Activated CD8-positive, alpha-beta T cell treated with anti-CD3 and anti-CD28 coated beads for 36 hours (primary cell): ENCODE results near the gene SPAG17. TPM values are rescaled to one million over a fixed set of nuclear protein-coding genes. Genes with fewer than 3 reads are reported as not detected.

Source experiments
- ATAC-seq: fragments of 200-7000 bp; cut with Tn5 transposase; one replicate; pipeline ENCODE4 v1.10.0; 2021; ENCODE audit warnings: mild to moderate bottlenecking, moderate library complexity
- CTCF ChIA-PET: fragments of 350-600 bp; sonication (Branson Sonifier 250); formaldehyde crosslinking; loops from one replicate; lab custom pipeline; 2021; ENCODE audit warnings: antibody characterized with exemption; lab: Charles Lee
- POLR2A ChIA-PET: fragments of 350-600 bp; sonication (Branson Sonifier 250); formaldehyde crosslinking; loops from one replicate; lab custom pipeline; 2021; ENCODE audit warnings: antibody characterized with exemption; lab: Charles Lee
- DNase-seq: peaks from one replicate; pipeline ENCODE4 v3.0.0-alpha.2; 2020
- H3K27ac Mint-ChIP-seq: one replicate; pipeline ENCODE4 v1.8.0; 2021; ENCODE audit warnings: mild to moderate bottlenecking, mixed read lengths
- H3K27me3 Mint-ChIP-seq: one replicate; pipeline ENCODE4 v1.8.0; 2021; ENCODE audit warnings: mixed read lengths
- H3K36me3 Mint-ChIP-seq: one replicate; pipeline ENCODE4 v1.8.0; 2021; ENCODE audit warnings: low read depth, mixed read lengths
- H3K4me1 Mint-ChIP-seq: one replicate; pipeline ENCODE4 v1.8.0; 2021; ENCODE audit warnings: low read depth, mixed read lengths
- H3K4me3 Mint-ChIP-seq: one replicate; pipeline ENCODE4 v1.8.0; 2021; ENCODE audit warnings: mild to moderate bottlenecking, moderate library complexity, mixed read lengths
- H3K9me3 Mint-ChIP-seq: one replicate; pipeline ENCODE4 v1.8.0; 2021; ENCODE audit warnings: mixed read lengths
- intact Hi-C: fragments of 100-400 bp; cut with micrococcal nuclease; formaldehyde crosslinking; loops from one replicate; pipeline ENCODE4 v1.10.0; 2022
- total RNA-seq, 2 experiments: library from RNA; stranded (reverse); gene quantifications; one replicate each; pipeline ENCODE4 v1.2.3, GENCODE V29; 2021
- TF ChIP-seq, protein P1 (sequence below): fragments of 200-600 bp; IDR thresholded peaks from one replicate; pipeline ENCODE4 v1.8.0; 2022; ENCODE audit warnings: antibody characterized with exemption, mild to moderate bottlenecking

The SPAG17 gene
- total RNA-seq, 2 experiments from 2014 or later = not detected

DNA sequence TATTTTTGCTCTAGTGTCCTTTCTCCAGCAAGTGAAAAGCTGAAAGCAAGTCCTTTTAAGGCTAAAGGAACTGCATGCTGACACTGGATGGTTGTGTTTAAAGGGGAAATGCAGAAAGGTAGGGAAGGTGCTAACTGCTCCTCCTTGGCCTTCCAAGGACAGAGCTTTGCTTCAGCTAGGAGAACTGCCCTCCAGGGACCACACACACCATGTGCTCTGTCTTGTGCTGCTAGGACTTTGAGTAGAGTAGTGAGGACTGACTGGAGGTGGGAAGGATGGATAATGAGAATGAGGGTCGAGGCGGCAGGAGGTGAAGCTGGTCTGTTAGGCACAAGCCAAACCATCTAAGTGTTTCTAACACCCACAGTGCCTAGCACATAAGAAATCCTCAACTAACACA is 177.6 kb downstream of the SPAG17 start:
- no peak overlapping the region for H3K27ac Mint-ChIP-seq
- no peak overlapping the region for H3K4me3 Mint-ChIP-seq
- intact Hi-C loops = no loop called here
- DNase-seq = no peak
- ChIA-PET CTCF (no interaction called here), POLR2A (no interaction called here)
- TF ChIP-seq, protein P1, sequence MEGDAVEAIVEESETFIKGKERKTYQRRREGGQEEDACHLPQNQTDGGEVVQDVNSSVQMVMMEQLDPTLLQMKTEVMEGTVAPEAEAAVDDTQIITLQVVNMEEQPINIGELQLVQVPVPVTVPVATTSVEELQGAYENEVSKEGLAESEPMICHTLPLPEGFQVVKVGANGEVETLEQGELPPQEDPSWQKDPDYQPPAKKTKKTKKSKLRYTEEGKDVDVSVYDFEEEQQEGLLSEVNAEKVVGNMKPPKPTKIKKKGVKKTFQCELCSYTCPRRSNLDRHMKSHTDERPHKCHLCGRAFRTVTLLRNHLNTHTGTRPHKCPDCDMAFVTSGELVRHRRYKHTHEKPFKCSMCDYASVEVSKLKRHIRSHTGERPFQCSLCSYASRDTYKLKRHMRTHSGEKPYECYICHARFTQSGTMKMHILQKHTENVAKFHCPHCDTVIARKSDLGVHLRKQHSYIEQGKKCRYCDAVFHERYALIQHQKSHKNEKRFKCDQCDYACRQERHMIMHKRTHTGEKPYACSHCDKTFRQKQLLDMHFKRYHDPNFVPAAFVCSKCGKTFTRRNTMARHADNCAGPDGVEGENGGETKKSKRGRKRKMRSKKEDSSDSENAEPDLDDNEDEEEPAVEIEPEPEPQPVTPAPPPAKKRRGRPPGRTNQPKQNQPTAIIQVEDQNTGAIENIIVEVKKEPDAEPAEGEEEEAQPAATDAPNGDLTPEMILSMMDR = no peak
- peaks cover 16% of the 10 kb centered on the region for H3K27me3 Mint-ChIP-seq
- peaks cover 2% of the 10 kb centered on the region for H3K9me3 Mint-ChIP-seq
- ATAC-seq = no peak
- H3K36me3 Mint-ChIP-seq = no peaks in the 10 kb centered on the region
- no peaks in the 10 kb centered on the region for H3K4me1 Mint-ChIP-seq

DNA sequence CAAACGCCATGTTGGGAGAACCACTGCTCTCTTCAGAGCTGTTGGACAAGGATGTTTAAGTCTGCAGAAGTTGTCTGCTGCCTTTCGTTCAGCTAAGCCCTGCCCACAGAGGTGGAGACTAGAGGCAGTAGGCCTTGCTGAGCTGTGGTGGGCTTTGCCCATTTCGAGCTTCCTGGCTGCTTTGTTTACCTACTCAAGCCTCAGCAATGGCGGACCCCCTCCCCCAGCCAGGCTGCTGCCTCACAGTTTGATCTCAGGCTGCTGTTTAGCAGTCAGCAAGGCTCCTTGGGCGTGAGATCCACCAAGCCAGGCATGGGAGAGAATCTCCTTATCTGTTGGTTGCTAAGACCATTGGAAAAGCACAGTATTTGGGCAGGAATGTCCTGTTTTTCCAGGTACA is 180.7 kb downstream of the SPAG17 start:
- ATAC-seq (no peak), DNase-seq (no peak)
- POLR2A ChIA-PET = no interaction called here
- no peak overlapping the region for H3K4me3 Mint-ChIP-seq
- TF ChIP-seq, protein P1 = no peak
- CTCF ChIA-PET = no interaction called here
- peaks cover 13% of the 10 kb centered on the region for H3K27me3 Mint-ChIP-seq
- H3K4me1 Mint-ChIP-seq = no peaks in the 10 kb centered on the region
- no peak overlapping the region for H3K27ac Mint-ChIP-seq
- H3K36me3 Mint-ChIP-seq = no peaks in the 10 kb centered on the region
- intact Hi-C loops = no loop called here
- H3K9me3 Mint-ChIP-seq = peaks cover 3% of the 10 kb centered on the region

DNA sequence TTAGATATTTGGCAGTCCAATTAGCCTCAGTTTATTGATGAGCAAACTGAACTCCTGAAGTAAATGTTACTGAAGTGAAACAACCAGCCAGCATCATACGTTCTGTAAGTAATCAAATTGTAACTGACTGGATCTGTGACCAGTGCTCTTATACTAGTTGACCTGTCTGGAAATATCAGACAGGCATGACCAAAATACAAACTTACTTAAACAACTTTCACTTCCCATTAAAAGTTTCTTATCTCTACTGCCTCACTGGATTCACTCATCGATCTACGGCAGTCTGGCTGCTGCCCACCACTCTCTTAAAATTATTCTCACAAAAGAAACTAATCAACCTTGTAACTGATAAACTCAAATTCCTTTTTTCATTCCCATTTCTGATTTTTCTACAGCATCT is 199.1 kb downstream of the SPAG17 start:
- TF ChIP-seq, protein P1 = no peak
- DNase-seq (no peak), ATAC-seq (no peak)
- Mint-ChIP-seq H3K9me3 (no peaks in the 10 kb centered on the region), H3K27ac (no peak overlapping the region), H3K27me3 (peaks cover 10% of the 10 kb centered on the region), H3K4me3 (no peak overlapping the region), H3K4me1 (no peaks in the 10 kb centered on the region), H3K36me3 (no peaks in the 10 kb centered on the region)
- ChIA-PET CTCF (no interaction called here), POLR2A (no interaction called here)
- intact Hi-C loops = no loop called here

DNA sequence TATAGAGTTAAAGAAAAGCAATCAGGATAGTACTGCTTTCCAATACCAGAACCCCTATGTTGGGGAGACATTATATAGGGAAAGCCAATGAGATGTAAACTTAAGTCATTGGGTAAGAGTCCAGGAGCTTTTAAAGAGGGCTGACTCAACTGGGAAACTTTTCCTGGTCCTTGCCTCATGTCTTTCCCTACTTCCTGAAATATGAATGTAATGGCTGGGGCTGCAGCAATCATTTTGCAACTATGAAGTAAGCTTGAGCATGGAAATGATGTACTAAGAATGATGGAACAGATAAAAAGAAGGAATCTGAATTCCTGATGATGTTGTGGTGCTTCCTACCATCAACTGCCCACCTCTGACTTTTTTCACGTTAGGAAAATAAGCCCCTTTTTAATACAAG is 199.8 kb downstream of the SPAG17 start:
- H3K4me3 Mint-ChIP-seq = no peak overlapping the region
- H3K27me3 Mint-ChIP-seq = peaks cover 10% of the 10 kb centered on the region
- POLR2A ChIA-PET = no interaction called here
- H3K36me3 Mint-ChIP-seq = no peaks in the 10 kb centered on the region
- H3K9me3 Mint-ChIP-seq = no peaks in the 10 kb centered on the region
- TF ChIP-seq, protein P1 = no peak
- no peaks in the 10 kb centered on the region for H3K4me1 Mint-ChIP-seq
- ATAC-seq (no peak), DNase-seq (no peak)
- CTCF ChIA-PET = no interaction called here
- intact Hi-C loops = no loop called here
- H3K27ac Mint-ChIP-seq = no peak overlapping the region

DNA sequence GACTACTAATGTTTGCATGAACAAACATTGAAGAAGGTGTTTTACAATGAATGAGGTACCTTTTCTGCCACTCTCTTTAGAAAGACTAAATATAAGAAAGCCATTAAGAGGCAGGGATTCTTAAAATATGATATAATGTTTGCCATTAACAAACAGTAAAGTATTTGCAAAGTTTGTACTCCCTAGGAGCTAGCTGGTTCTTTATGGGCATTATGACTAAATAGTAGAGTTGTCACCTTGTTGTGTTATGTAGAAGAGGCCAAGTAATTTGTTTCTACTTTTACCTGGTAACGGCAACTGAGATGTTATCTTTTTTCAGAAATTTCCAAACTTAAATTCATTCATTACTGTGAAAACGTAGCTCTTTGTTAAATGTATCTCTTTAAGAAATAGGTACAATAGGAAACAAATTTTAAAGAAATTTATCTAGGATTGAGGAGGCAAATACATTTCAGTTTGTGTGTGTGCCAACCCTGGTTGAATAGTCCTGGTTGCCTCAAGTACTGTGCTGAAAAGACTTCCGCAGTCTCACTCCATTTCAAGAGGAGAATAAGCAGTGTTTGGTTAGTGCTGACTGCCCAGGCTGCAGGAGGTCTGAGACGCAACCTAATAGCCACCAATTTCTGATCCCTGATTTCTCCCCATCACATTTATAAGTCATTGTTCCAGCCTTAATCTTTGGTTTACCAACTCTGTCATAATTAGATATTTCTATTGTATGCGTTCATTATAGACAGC is 203.4 kb downstream of the SPAG17 start:
- Mint-ChIP-seq H3K4me1 (no peaks in the 10 kb centered on the region), H3K4me3 (no peak overlapping the region), H3K27me3 (peaks cover 7% of the 10 kb centered on the region), H3K36me3 (no peaks in the 10 kb centered on the region), H3K9me3 (no peaks in the 10 kb centered on the region), H3K27ac (no peak overlapping the region)
- CTCF ChIA-PET = no interaction called here
- ATAC-seq = no peak
- POLR2A ChIA-PET = interaction anchor here (0.6 kb wide), 1 partner anchor 28 kb away, joined by 3 read pairs; no protein-coding TSS in a partner anchor
- intact Hi-C loops = no loop called here
- no peak for DNase-seq
- TF ChIP-seq, protein P1 = no peak
